ENCODE data around the gene SLC25A36.
"Not testable (repeated sequence)": the region's sequence is repeated elsewhere in the genome, so short reads cannot be mapped to it uniquely, and the experiment has no call there.

The SLC25A36 gene

GRCh38 chr3:140994316-140994715 lies 52.7 kb downstream of the SLC25A36 start:
- no peak for DNase-seq (ENCODE audit: low read depth in 1 of 2, low spot score in 1 of 2)

- not testable (repeated sequence) for DNase-seq (ENCODE audit: low read depth in 1 of 2, low spot score in 1 of 2)
Observed at GRCh38 chr3:140994861-140995260, 53.2 kb downstream of the SLC25A36 start.

- no peak for DNase-seq (ENCODE audit: low read depth in 1 of 2, low spot score in 1 of 2)
Observed at GRCh38 chr3:140995881-140996280, 54.2 kb downstream of the SLC25A36 start.

GRCh38 chr3:141000027-141000663 lies 58.5 kb downstream of the SLC25A36 start:
- peak in 1 of 2 donors; percentile 8 for DNase-seq (ENCODE audit: low read depth in 1 of 2, low spot score in 1 of 2)

- no peak for DNase-seq (ENCODE audit: low read depth in 1 of 2, low spot score in 1 of 2)
Observed at GRCh38 chr3:141000686-141001085, 59.0 kb downstream of the SLC25A36 start.

GRCh38 chr3:141006344-141006743 lies 64.7 kb downstream of the SLC25A36 start:
- DNase-seq (ENCODE audit: low read depth in 1 of 2, low spot score in 1 of 2) = no peak

GRCh38 chr3:141009496-141009895 lies 67.9 kb downstream of the SLC25A36 start:
- DNase-seq (ENCODE audit: low read depth in 1 of 2, low spot score in 1 of 2) = no peak

GRCh38 chr3:141011232-141011996 lies 69.8 kb downstream of the SLC25A36 start:
- peak; percentile 45 to 62 for DNase-seq (ENCODE audit: low read depth in 1 of 2, low spot score in 1 of 2)

- no peak for DNase-seq (ENCODE audit: low read depth in 1 of 2, low spot score in 1 of 2)
Observed at GRCh38 chr3:141011997-141012262, 70.3 kb downstream of the SLC25A36 start.

- DNase-seq (ENCODE audit: low read depth in 1 of 2, low spot score in 1 of 2) = no peak
Observed at GRCh38 chr3:141012571-141012970, 70.9 kb downstream of the SLC25A36 start.

- no peak for DNase-seq (ENCODE audit: low read depth in 1 of 2, low spot score in 1 of 2)
Observed at GRCh38 chr3:141015481-141015880, 73.8 kb downstream of the SLC25A36 start.

- not testable (repeated sequence) for DNase-seq (ENCODE audit: low read depth in 1 of 2, low spot score in 1 of 2)
Observed at GRCh38 chr3:141017366-141018322, 76.0 kb downstream of the SLC25A36 start.

GRCh38 chr3:141019244-141019643 lies 77.6 kb downstream of the SLC25A36 start:
- DNase-seq (ENCODE audit: low read depth in 1 of 2, low spot score in 1 of 2) = no peak

- DNase-seq (ENCODE audit: low read depth in 1 of 2, low spot score in 1 of 2) = no peak
Observed at GRCh38 chr3:141020143-141020830, 78.7 kb downstream of the SLC25A36 start.

- no peak for DNase-seq (ENCODE audit: low read depth in 1 of 2, low spot score in 1 of 2)
Observed at GRCh38 chr3:141021261-141021660, 79.6 kb downstream of the SLC25A36 start.
